CD4-positive, alpha-beta T cell treated with Interleukin-12 subunit alpha and Interleukin-12 subunit beta, for 1 hour (primary cell): ENCODE measurements around the gene AGPS.
"Not testable (repeated sequence)": the region's sequence is repeated elsewhere in the genome, so short reads cannot be mapped to it uniquely, and the experiment has no call there.

Source experiments
- DNase-seq: peaks from one replicate; pipeline ENCODE4 v3.0.0-alpha.2; 2020

The AGPS gene

GRCh38 chr2:177478029-177478428 is 85.5 kb downstream of the AGPS start:
- no peak for DNase-seq

GRCh38 chr2:177478907-177479306 is 86.3 kb downstream of the AGPS start:
- no peak for DNase-seq

- DNase-seq = no peak
Observed at GRCh38 chr2:177482195-177482594, 89.6 kb downstream of the AGPS start.

- DNase-seq = no peak
Observed at GRCh38 chr2:177483531-177483930, 91.0 kb downstream of the AGPS start.

- no peak for DNase-seq
Observed at GRCh38 chr2:177484180-177484795, 91.7 kb downstream of the AGPS start.

- not testable (repeated sequence) for DNase-seq
Observed at GRCh38 chr2:177485657-177486056, 93.1 kb downstream of the AGPS start.

- no peak for DNase-seq
Observed at GRCh38 chr2:177489719-177490301, 97.2 kb downstream of the AGPS start.

- no peak for DNase-seq
Observed at GRCh38 chr2:177495945-177496344, 103.4 kb downstream of the AGPS start.

- DNase-seq = no peak
Observed at GRCh38 chr2:177496921-177497320, 104.3 kb downstream of the AGPS start.

GRCh38 chr2:177501186-177501585 is 108.6 kb downstream of the AGPS start:
- DNase-seq = no peak

- no peak for DNase-seq
Observed at GRCh38 chr2:177506505-177506904, 113.9 kb downstream of the AGPS start.

- DNase-seq = no peak
Observed at GRCh38 chr2:177506998-177507397, 114.4 kb downstream of the AGPS start.

GRCh38 chr2:177516824-177517544 is 124.4 kb downstream of the AGPS start:
- no peak for DNase-seq

GRCh38 chr2:177518754-177519153 is 126.2 kb downstream of the AGPS start:
- no peak for DNase-seq

GRCh38 chr2:177519534-177520115 is 127.1 kb downstream of the AGPS start:
- no peak for DNase-seq

GRCh38 chr2:177520324-177520723 is 127.8 kb downstream of the AGPS start:
- no peak for DNase-seq

- DNase-seq = no peak
Observed at GRCh38 chr2:177523781-177524180, 131.2 kb downstream of the AGPS start.

GRCh38 chr2:177525351-177525924 is 132.9 kb downstream of the AGPS start:
- no peak for DNase-seq

- no peak for DNase-seq
Observed at GRCh38 chr2:177528351-177528933, 135.9 kb downstream of the AGPS start.

- DNase-seq = no peak
Observed at GRCh38 chr2:177529166-177529565, 136.6 kb downstream of the AGPS start.

GRCh38 chr2:177530561-177530960 is 138.0 kb downstream of the AGPS start:
- no peak for DNase-seq

- DNase-seq = no peak
Observed at GRCh38 chr2:177531706-177532105, 139.1 kb downstream of the AGPS start.

GRCh38 chr2:177532567-177532966 is 140.0 kb downstream of the AGPS start:
- DNase-seq = no peak
